Measurements from ENCODE around the gene WFDC10A.

DNA sequence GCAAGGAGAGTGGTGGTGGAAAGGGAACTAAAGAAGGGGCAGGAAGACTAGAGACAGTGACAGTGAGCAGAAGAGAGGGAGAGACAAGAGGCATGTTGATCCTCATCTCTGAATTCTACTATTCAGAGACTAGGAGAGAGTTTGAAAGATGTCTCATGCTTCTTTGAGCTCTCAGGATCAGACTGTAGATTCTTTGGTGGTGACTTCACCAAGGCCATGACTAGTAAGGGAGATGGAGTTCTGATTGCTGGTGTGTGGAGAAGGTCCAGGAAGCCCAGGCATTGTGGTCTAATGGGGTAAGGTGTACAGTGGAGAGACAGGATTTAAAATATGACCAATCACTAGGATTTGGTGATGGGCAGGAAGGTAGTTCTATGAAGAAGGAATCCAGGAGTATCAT is 832 bp downstream of the WFDC10A start:
- no peak for TF ChIP-seq CTCF (IDR thresholded peaks at IDR 0.05)
- TF ChIP-seq POLR2A (IDR thresholded peaks at IDR 0.05), result no peak
